CD8-positive, alpha-beta memory T cell (primary cell): ENCODE data around the gene SYT7. TPM values are rescaled to one million over a fixed set of nuclear protein-coding genes. Genes with fewer than 3 reads are reported as not detected.

Experiments used
- CTCF ChIA-PET: fragments of 350-600 bp; sonication (Branson Sonifier 250); formaldehyde crosslinking; loops from one replicate; lab custom pipeline; 2021; ENCODE audit warnings: antibody characterized with exemption; lab: Charles Lee
- POLR2A ChIA-PET: fragments of 350-600 bp; sonication (Branson Sonifier 250); formaldehyde crosslinking; loops from one replicate; lab custom pipeline; 2021; ENCODE audit warnings: antibody characterized with exemption; lab: Charles Lee
- DNase-seq, 5 donors: peaks; one replicate each; pipeline versions ENCODE4 v3.0.0 to v3.0.0-alpha.2; 2020 to 2022; ENCODE audit warnings: mixed read lengths in 1 of 5
- H3K27ac ChIP-seq: one replicate; pipeline ENCODE4 v1.7.0; 2013; ENCODE audit warnings: low read depth, mild to moderate bottlenecking, low read length, moderate library complexity
- H3K27me3 ChIP-seq: 2 replicates; pipeline ENCODE4 v1.7.0; 2013; ENCODE audit warnings: low read length, mild to moderate bottlenecking; ENCODE audit not compliant: insufficient read depth, poor library complexity, severe bottlenecking
- H3K36me3 ChIP-seq: 2 replicates; pipeline ENCODE4 v1.7.0; 2013; ENCODE audit warnings: mild to moderate bottlenecking, low read length, moderate library complexity; ENCODE audit not compliant: insufficient read depth
- H3K4me1 ChIP-seq: 2 replicates; pipeline ENCODE4 v1.7.0; 2013; ENCODE audit warnings: mild to moderate bottlenecking, low read length, moderate library complexity; ENCODE audit not compliant: insufficient read depth
- H3K4me3 ChIP-seq: 2 replicates; pipeline ENCODE4 v1.7.0; 2013; ENCODE audit warnings: mild to moderate bottlenecking, low read length
- H3K9me3 ChIP-seq: 2 replicates; pipeline ENCODE4 v1.7.0; 2013; ENCODE audit warnings: mild to moderate bottlenecking, low read length
- H3K27ac Mint-ChIP-seq, 8 donors: one replicate each; pipeline ENCODE4 v1.8.0; 2020 to 2021; ENCODE audit warnings: mixed read lengths in 8 of 8, mild to moderate bottlenecking in 6 of 8, inconsistent platforms in 3 of 8, moderate library complexity in 3 of 8
- H3K27me3 Mint-ChIP-seq, 2 donors: one replicate each; pipeline ENCODE4 v1.8.0; 2020 to 2021; ENCODE audit warnings: mixed read lengths in 2 of 2, mild to moderate bottlenecking in 1 of 2, moderate library complexity in 1 of 2
- H3K36me3 Mint-ChIP-seq, 3 donors: one replicate each; pipeline ENCODE4 v1.8.0; 2020 to 2021; ENCODE audit warnings: mixed read lengths in 3 of 3, inconsistent platforms in 1 of 3, mild to moderate bottlenecking in 1 of 3
- H3K4me1 Mint-ChIP-seq, 3 donors: one replicate each; pipeline ENCODE4 v1.8.0; 2020 to 2021; ENCODE audit warnings: mixed read lengths in 3 of 3, inconsistent platforms in 1 of 3, mild to moderate bottlenecking in 1 of 3
- H3K4me3 Mint-ChIP-seq, 7 donors: one replicate each; pipeline ENCODE4 v1.8.0; 2020 to 2021; ENCODE audit warnings: mixed read lengths in 7 of 7, mild to moderate bottlenecking in 6 of 7, moderate library complexity in 4 of 7, inconsistent platforms in 2 of 7
- H3K9me3 Mint-ChIP-seq, 5 donors: one replicate each; pipeline ENCODE4 v1.8.0; 2020 to 2022; ENCODE audit warnings: mixed read lengths in 5 of 5, mild to moderate bottlenecking in 3 of 5, moderate library complexity in 2 of 5, inconsistent platforms in 1 of 5
- polyA plus RNA-seq: library from polyadenylated mRNA; unstranded; fragments of 300-500 nt; fragmentation: Illumina TruSeq; gene quantifications from one replicate; pipeline ENCODE4 v1.2.3, GENCODE V29; 2021
- total RNA-seq, 2 experiments: library from RNA; stranded (reverse); gene quantifications; one replicate each; pipeline ENCODE4 v1.2.3, GENCODE V29; 2021

SYT7 gene
- total and polyA plus RNA-seq, 3 experiments from 2014 or later = not detected

- no peak for DNase-seq
- CTCF ChIA-PET = no interaction called here
- Mint-ChIP-seq H3K27me3 (peaks cover 8 to 63% of the 10 kb centered on the region in 2 donors), H3K27ac (peak overlapping the region in 1 of 8 donors; percentile 23), H3K36me3 (no peaks in the 10 kb centered on the region), H3K4me3 (no peak overlapping the region), H3K4me1 (no peaks in the 10 kb centered on the region), H3K9me3 (no peaks in the 10 kb centered on the region)
- no peaks in the 10 kb centered on the region for H3K27me3 ChIP-seq
- no peak overlapping the region for H3K27ac ChIP-seq
- H3K9me3 ChIP-seq = no peaks in the 10 kb centered on the region
- H3K36me3 ChIP-seq = no peaks in the 10 kb centered on the region
- H3K4me3 ChIP-seq = no peak overlapping the region
- POLR2A ChIA-PET = no interaction called here
- H3K4me1 ChIP-seq = no peaks in the 10 kb centered on the region
Observed at GRCh38 chr11:61602775-61603569, 22.1 kb upstream of the SYT7 start.

DNA sequence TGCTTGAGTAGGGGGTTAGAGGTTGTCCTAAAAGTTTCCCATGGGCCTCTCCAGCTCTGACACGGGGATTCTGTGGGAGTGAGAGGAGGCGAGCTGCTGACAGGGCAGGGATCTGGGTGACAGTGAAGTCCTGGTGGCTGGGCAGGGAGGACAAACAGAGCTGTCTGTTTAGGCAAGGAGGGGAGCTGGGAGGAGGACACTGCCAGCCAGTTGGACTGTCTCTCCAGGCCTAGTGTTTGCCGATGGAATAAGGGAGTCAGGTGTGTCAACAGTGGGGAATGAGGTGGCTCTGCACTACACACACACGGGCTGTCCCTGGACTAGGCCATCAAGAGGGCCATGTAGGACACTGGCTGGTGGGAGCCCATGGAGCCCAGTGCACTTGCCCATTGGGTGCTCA lies 20.6 kb upstream of the SYT7 start:
- Mint-ChIP-seq H3K27me3 (peaks cover 6 to 64% of the 10 kb centered on the region in 2 donors), H3K27ac (no peak overlapping the region), H3K4me1 (no peaks in the 10 kb centered on the region), H3K4me3 (no peak overlapping the region), H3K36me3 (no peaks in the 10 kb centered on the region), H3K9me3 (no peaks in the 10 kb centered on the region)
- Histone ChIP-seq H3K4me3 (no peak overlapping the region), H3K27me3 (no peaks in the 10 kb centered on the region), H3K4me1 (no peaks in the 10 kb centered on the region), H3K27ac (no peak overlapping the region), H3K36me3 (no peaks in the 10 kb centered on the region), H3K9me3 (no peaks in the 10 kb centered on the region)
- ChIA-PET CTCF (no interaction called here), POLR2A (no interaction called here)
- DNase-seq = no peak

GRCh38 chr11:61599968-61600710 lies 19.3 kb upstream of the SYT7 start:
- POLR2A ChIA-PET = no interaction called here
- Mint-ChIP-seq H3K27ac (peak overlapping the region in 1 of 8 donors; percentile 52), H3K4me1 (no peaks in the 10 kb centered on the region), H3K4me3 (no peak overlapping the region), H3K27me3 (peaks cover 4 to 62% of the 10 kb centered on the region in 2 donors), H3K36me3 (no peaks in the 10 kb centered on the region), H3K9me3 (no peaks in the 10 kb centered on the region)
- no peaks in the 10 kb centered on the region for H3K27me3 ChIP-seq
- H3K36me3 ChIP-seq = no peaks in the 10 kb centered on the region
- H3K4me3 ChIP-seq = no peak overlapping the region
- H3K27ac ChIP-seq = no peak overlapping the region
- no peaks in the 10 kb centered on the region for H3K9me3 ChIP-seq
- no peaks in the 10 kb centered on the region for H3K4me1 ChIP-seq
- CTCF ChIA-PET = no interaction called here
- no peak for DNase-seq

GRCh38 chr11:61598886-61599868 lies 18.3 kb upstream of the SYT7 start:
- H3K4me1 ChIP-seq = no peaks in the 10 kb centered on the region
- H3K27me3 Mint-ChIP-seq = peaks cover 5 to 68% of the 10 kb centered on the region in 2 donors
- DNase-seq = no peak
- no peaks in the 10 kb centered on the region for H3K36me3 Mint-ChIP-seq
- no peaks in the 10 kb centered on the region for H3K27me3 ChIP-seq
- no peaks in the 10 kb centered on the region for H3K9me3 Mint-ChIP-seq
- POLR2A ChIA-PET = no interaction called here
- H3K27ac Mint-ChIP-seq = peak overlapping the region in 1 of 8 donors; percentile 83
- no peaks in the 10 kb centered on the region for H3K36me3 ChIP-seq
- H3K9me3 ChIP-seq = no peaks in the 10 kb centered on the region
- H3K4me1 Mint-ChIP-seq = no peaks in the 10 kb centered on the region
- CTCF ChIA-PET = interaction anchor here (1.2 kb wide), 1 partner anchor 11 kb away, joined by 3 read pairs; no protein-coding TSS in a partner anchor
- H3K4me3 Mint-ChIP-seq = no peak overlapping the region
- H3K4me3 ChIP-seq = no peak overlapping the region
- H3K27ac ChIP-seq = no peak overlapping the region

- no peaks in the 10 kb centered on the region for H3K27me3 ChIP-seq
- ChIA-PET POLR2A (no interaction called here), CTCF (interaction anchor here (1.2 kb wide), 1 partner anchor 10 kb away, joined by 3 read pairs; no protein-coding TSS in a partner anchor)
- H3K4me1 Mint-ChIP-seq = no peaks in the 10 kb centered on the region
- H3K4me3 Mint-ChIP-seq = no peak overlapping the region
- no peak overlapping the region for H3K4me3 ChIP-seq
- H3K27ac ChIP-seq = no peak overlapping the region
- H3K36me3 ChIP-seq = no peaks in the 10 kb centered on the region
- H3K9me3 ChIP-seq = no peaks in the 10 kb centered on the region
- DNase-seq = no peak
- H3K36me3 Mint-ChIP-seq = no peaks in the 10 kb centered on the region
- no peaks in the 10 kb centered on the region for H3K9me3 Mint-ChIP-seq
- no peaks in the 10 kb centered on the region for H3K4me1 ChIP-seq
- no peak overlapping the region for H3K27ac Mint-ChIP-seq
- peaks cover 6 to 68% of the 10 kb centered on the region in 2 donors for H3K27me3 Mint-ChIP-seq
Observed at GRCh38 chr11:61598374-61598773, 17.5 kb upstream of the SYT7 start.

DNA sequence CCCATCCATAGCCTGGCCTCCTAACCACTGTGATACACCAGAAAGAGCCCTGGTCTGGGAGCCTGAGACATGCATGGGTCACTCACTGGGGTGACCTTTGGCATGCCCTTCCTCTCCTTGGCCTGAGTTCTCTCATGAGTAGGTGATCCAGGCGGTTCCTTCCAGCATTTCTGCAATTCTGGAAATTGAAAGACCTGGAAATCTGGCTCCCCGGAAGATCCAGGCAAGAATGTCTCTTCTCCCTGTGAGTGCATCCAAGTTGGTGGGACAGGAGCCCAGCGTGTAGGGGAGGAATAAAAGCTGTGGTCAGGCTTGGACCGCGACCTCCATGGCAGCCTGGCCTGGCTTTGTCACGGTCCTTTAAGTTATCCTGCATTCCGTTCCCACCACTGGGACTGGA lies 16.1 kb upstream of the SYT7 start:
- no peaks in the 10 kb centered on the region for H3K9me3 ChIP-seq
- H3K4me3 Mint-ChIP-seq = no peak overlapping the region
- DNase-seq = no peak
- H3K36me3 ChIP-seq = no peaks in the 10 kb centered on the region
- no peaks in the 10 kb centered on the region for H3K27me3 ChIP-seq
- no peaks in the 10 kb centered on the region for H3K4me1 Mint-ChIP-seq
- H3K27ac Mint-ChIP-seq = no peak overlapping the region
- no peaks in the 10 kb centered on the region for H3K36me3 Mint-ChIP-seq
- CTCF ChIA-PET = no interaction called here
- no peak overlapping the region for H3K27ac ChIP-seq
- no peaks in the 10 kb centered on the region for H3K9me3 Mint-ChIP-seq
- no peak overlapping the region for H3K4me3 ChIP-seq
- H3K4me1 ChIP-seq = no peaks in the 10 kb centered on the region
- H3K27me3 Mint-ChIP-seq = peaks cover 6 to 64% of the 10 kb centered on the region in 2 donors
- POLR2A ChIA-PET = no interaction called here

DNA sequence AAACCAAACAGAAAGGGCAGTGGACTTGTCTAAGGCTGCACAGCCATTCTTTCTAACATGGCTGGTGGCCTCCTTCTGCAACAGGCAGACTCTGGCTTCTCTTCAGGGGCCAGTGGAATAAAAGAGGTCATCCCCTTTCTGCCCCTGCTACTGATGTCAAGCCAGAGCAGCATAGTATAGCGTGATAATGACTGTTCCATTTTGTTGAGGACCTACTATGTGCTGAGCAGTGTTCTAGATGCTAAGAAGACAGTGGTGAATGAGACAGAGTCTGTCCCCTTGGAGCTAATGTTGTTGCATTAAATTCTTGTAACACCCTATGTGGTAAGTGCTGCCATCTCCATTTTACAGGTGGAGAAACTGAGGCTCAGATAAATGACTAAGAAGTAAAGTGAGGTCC lies 15.7 kb upstream of the SYT7 start:
- Histone ChIP-seq H3K27me3 (no peaks in the 10 kb centered on the region), H3K4me1 (no peaks in the 10 kb centered on the region), H3K36me3 (no peaks in the 10 kb centered on the region), H3K27ac (no peak overlapping the region), H3K9me3 (no peaks in the 10 kb centered on the region), H3K4me3 (no peak overlapping the region)
- Mint-ChIP-seq H3K27me3 (peaks cover 9 to 62% of the 10 kb centered on the region in 2 donors), H3K4me1 (no peaks in the 10 kb centered on the region), H3K9me3 (no peaks in the 10 kb centered on the region), H3K36me3 (no peaks in the 10 kb centered on the region), H3K4me3 (no peak overlapping the region), H3K27ac (no peak overlapping the region)
- ChIA-PET POLR2A (no interaction called here), CTCF (no interaction called here)
- no peak for DNase-seq
